ENCODE results near the gene SPINK4. TPM values are rescaled to one million over a fixed set of nuclear protein-coding genes. Genes with fewer than 3 reads are reported as not detected.

SPINK4 gene
- total RNA-seq, 1 donor from 2014 or later: not detected

- peaks cover 19 to 54% of the 10 kb centered on the region in 2 donors for H3K36me3 ChIP-seq
- intact Hi-C loops (cut with DNase I): no loop called here
These were observed 27.3 kb downstream of the SPINK4 start for GRCh38 chr9:33267151-33267767.

GRCh38 chr9:33270146-33270545 lies 30.2 kb downstream of the SPINK4 start:
- TF ChIP-seq CTCF (IDR thresholded peaks at IDR 0.05): no peak
- Histone ChIP-seq H3K27me3 (no peaks in the 10 kb centered on the region), H3K4me3 (no peak overlapping the region), H3K36me3 (peaks cover 38 to 83% of the 10 kb centered on the region in 2 donors), H3K9me3 (no peaks in the 10 kb centered on the region), H3K4me1 (peaks cover 7 to 9% of the 10 kb centered on the region in 2 donors), H3K27ac (no peak overlapping the region)
- no peak for DNase-seq (ENCODE audit: low spot score in 2 of 2)
- intact Hi-C loops (cut with DNase I): no loop called here

More at GRCh38 chr9:33267151-33267767, 27.3 kb downstream of the SPINK4 start:
- Histone ChIP-seq H3K4me1 (peaks cover 7 to 9% of the 10 kb centered on the region in 2 donors), H3K27me3 (no peaks in the 10 kb centered on the region), H3K27ac (no peak overlapping the region), H3K9me3 (no peaks in the 10 kb centered on the region), H3K4me3 (no peak overlapping the region)
- DNase-seq (ENCODE audit: low spot score in 2 of 2): no peak
- no peak for TF ChIP-seq CTCF (IDR thresholded peaks at IDR 0.05)

- no peak for DNase-seq (ENCODE audit: low spot score in 2 of 2)
- Histone ChIP-seq H3K27me3 (no peaks in the 10 kb centered on the region), H3K36me3 (peaks cover 50 to 97% of the 10 kb centered on the region in 2 donors), H3K9me3 (no peaks in the 10 kb centered on the region), H3K4me1 (no peaks in the 10 kb centered on the region), H3K4me3 (no peak overlapping the region), H3K27ac (no peak overlapping the region)
- no peak for TF ChIP-seq CTCF (IDR thresholded peaks at IDR 0.05)
- intact Hi-C loops (cut with DNase I): no loop called here
These were observed 32.1 kb downstream of the SPINK4 start for GRCh38 chr9:33272061-33272460.

GRCh38 chr9:33273266-33273971 lies 33.5 kb downstream of the SPINK4 start:
- no peaks in the 10 kb centered on the region for H3K9me3 ChIP-seq
- no peaks in the 10 kb centered on the region for H3K4me1 ChIP-seq
- no peaks in the 10 kb centered on the region for H3K27me3 ChIP-seq
- intact Hi-C loops (cut with DNase I): no loop called here
- H3K4me3 ChIP-seq: no peak overlapping the region
- TF ChIP-seq CTCF (IDR thresholded peaks at IDR 0.05): no peak
- H3K27ac ChIP-seq: no peak overlapping the region
- DNase-seq (ENCODE audit: low spot score in 2 of 2): no peak
- peaks cover 62 to 98% of the 10 kb centered on the region in 2 donors for H3K36me3 ChIP-seq

- TF ChIP-seq CTCF (IDR thresholded peaks at IDR 0.05): no peak
- H3K9me3 ChIP-seq: no peaks in the 10 kb centered on the region
- no peaks in the 10 kb centered on the region for H3K27me3 ChIP-seq
- DNase-seq (ENCODE audit: low spot score in 2 of 2): no peak
- no peak overlapping the region for H3K4me3 ChIP-seq
- intact Hi-C loops (cut with DNase I): no loop called here
- H3K36me3 ChIP-seq: peaks cover 68 to 98% of the 10 kb centered on the region in 2 donors
- no peak overlapping the region for H3K27ac ChIP-seq
- H3K4me1 ChIP-seq: no peaks in the 10 kb centered on the region
These were observed 34.0 kb downstream of the SPINK4 start for GRCh38 chr9:33273972-33274328.

All from ascending aorta (tissue), 2 donors.